Right lobe of liver (tissue), 4 donors: ENCODE data around the gene CD244.
A peak's percentile ranks its signal among the peaks of the same experiment; 100 is the strongest.

Experiments
- POLR2A ChIP-seq: fragments of 450-650 bp; IDR thresholded peaks from one replicate; pipeline ENCODE4 v1.6.1; 2017; ENCODE audit warnings: antibody characterized with exemption, mild to moderate bottlenecking
- TF ChIP-seq, protein P1 (sequence below), 4 donors: fragments of 200-600 bp in 3 of 4; fragments of 450-650 bp in 1 of 4; IDR thresholded peaks; one replicate each; pipeline versions ENCODE4 v1.5.1 to v1.8.0; 2016 to 2022; ENCODE audit warnings: antibody characterized with exemption in 4 of 4, mild to moderate bottlenecking in 2 of 4
- donor health status: DM: no; HTN: no; CAD: no.
- donor health status: DM: no; HTN: no; CAD: no.
- donor health status: DM: no; HTN: yes; CAD: no.

DNA sequence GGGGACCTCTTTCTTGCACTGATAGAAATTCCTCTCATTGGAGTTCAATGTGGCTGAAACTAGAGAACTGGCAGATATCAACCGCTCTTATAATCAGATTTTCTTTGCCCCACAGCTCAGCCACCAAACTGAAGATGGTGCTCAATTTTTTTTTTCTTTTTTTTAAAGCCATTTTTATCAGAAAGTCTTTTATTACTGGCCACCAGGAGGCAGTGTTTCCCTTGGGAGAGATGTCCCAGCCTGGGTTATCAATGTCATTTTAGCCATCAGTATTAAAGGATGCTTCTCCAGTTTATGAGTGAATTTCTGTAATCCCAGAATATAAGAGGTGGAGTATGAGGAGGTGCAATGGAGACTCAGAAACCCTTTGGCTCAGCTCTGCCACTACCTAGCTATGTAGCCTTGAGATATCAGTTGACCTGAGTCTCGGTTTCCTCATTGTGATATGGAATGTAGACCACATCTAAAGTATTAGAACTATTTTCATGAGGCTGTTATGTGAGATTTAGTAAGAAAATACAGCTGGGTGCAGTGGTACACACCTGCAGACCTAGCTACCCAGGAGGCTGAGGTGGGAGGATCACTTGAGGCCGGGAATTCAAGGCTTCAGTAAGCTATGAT lies 27.6 kb downstream of the CD244 start:
- TF ChIP-seq POLR2A = no peak
- TF ChIP-seq, protein P1, sequence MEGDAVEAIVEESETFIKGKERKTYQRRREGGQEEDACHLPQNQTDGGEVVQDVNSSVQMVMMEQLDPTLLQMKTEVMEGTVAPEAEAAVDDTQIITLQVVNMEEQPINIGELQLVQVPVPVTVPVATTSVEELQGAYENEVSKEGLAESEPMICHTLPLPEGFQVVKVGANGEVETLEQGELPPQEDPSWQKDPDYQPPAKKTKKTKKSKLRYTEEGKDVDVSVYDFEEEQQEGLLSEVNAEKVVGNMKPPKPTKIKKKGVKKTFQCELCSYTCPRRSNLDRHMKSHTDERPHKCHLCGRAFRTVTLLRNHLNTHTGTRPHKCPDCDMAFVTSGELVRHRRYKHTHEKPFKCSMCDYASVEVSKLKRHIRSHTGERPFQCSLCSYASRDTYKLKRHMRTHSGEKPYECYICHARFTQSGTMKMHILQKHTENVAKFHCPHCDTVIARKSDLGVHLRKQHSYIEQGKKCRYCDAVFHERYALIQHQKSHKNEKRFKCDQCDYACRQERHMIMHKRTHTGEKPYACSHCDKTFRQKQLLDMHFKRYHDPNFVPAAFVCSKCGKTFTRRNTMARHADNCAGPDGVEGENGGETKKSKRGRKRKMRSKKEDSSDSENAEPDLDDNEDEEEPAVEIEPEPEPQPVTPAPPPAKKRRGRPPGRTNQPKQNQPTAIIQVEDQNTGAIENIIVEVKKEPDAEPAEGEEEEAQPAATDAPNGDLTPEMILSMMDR (IDR thresholded peaks at IDR 0.05) = peak; percentile 60 to 79 (median 68)
